Liver (tissue), 3 donors: Measurements from ENCODE around the gene NUP50.

ENCODE experiments used
- EGR1 ChIP-seq, 2 donors: IDR thresholded peaks; 2 replicates each; pipeline ENCODE4 v1.6.1; 2016 to 2018; ENCODE audit warnings: antibody characterized with exemption in 2 of 2, low read depth in 2 of 2
- FOXA1 ChIP-seq: IDR thresholded peaks from 2 replicates; pipeline ENCODE4 v1.6.1; 2016; ENCODE audit warnings: antibody characterized with exemption
- FOXA2 ChIP-seq: IDR thresholded peaks from 2 replicates; pipeline ENCODE4 v1.6.1; 2016; ENCODE audit warnings: antibody characterized with exemption
- HNF4A ChIP-seq, 2 donors: conservative IDR thresholded peaks; 2 replicates each; pipeline ENCODE4 v1.6.1; 2016; ENCODE audit warnings: antibody characterized with exemption in 2 of 2, mild to moderate bottlenecking in 2 of 2
- RAD21 ChIP-seq, 2 donors: IDR thresholded peaks; 2 replicates each; pipeline ENCODE4 v1.6.1; 2016; ENCODE audit warnings: antibody characterized with exemption in 2 of 2, mild to moderate bottlenecking in 2 of 2
- RXRA ChIP-seq, 2 donors: IDR thresholded peaks; 2 replicates each; pipeline ENCODE4 v1.6.1; 2017 to 2018; ENCODE audit warnings: antibody characterized with exemption in 2 of 2, mild to moderate bottlenecking in 1 of 2
- SP1 ChIP-seq: IDR thresholded peaks from 2 replicates; pipeline ENCODE4 v1.6.1; 2018; ENCODE audit warnings: antibody characterized with exemption, mild to moderate bottlenecking
- TAF1 ChIP-seq: conservative IDR thresholded peaks from 2 replicates; pipeline ENCODE4 v1.6.1; 2016; ENCODE audit warnings: antibody characterized with exemption, mild to moderate bottlenecking
- YY1 ChIP-seq: IDR thresholded peaks from 2 replicates; pipeline ENCODE4 v1.6.1; 2016; ENCODE audit warnings: antibody characterized with exemption, mild to moderate bottlenecking
- TF ChIP-seq, protein P1 (sequence below): fragments of 150-350 bp; IDR thresholded peaks from 2 replicates; pipeline ENCODE4 v1.5.1; 2017; ENCODE audit warnings: improper control_type of control experiment, low read depth, low read length; ENCODE audit not compliant: missing input control
- TF ChIP-seq, protein P2 (sequence below): IDR thresholded peaks from 2 replicates; pipeline ENCODE4 v1.6.1; 2016; ENCODE audit warnings: antibody characterized with exemption
- TF ChIP-seq, protein P3 (sequence below): IDR thresholded peaks from 2 replicates; pipeline ENCODE4 v1.6.1; 2016; ENCODE audit warnings: antibody characterized with exemption
- TF ChIP-seq, protein P4 (sequence below): IDR thresholded peaks from 2 replicates; pipeline ENCODE4 v1.6.1; 2016; ENCODE audit warnings: antibody characterized with exemption
- TF ChIP-seq, protein P5 (sequence below): IDR thresholded peaks from 2 replicates; pipeline ENCODE4 v1.6.1; 2016; ENCODE audit warnings: antibody characterized with exemption, mild to moderate bottlenecking
- donor health status: healthy.
- donor health status: healthy.

DNA sequence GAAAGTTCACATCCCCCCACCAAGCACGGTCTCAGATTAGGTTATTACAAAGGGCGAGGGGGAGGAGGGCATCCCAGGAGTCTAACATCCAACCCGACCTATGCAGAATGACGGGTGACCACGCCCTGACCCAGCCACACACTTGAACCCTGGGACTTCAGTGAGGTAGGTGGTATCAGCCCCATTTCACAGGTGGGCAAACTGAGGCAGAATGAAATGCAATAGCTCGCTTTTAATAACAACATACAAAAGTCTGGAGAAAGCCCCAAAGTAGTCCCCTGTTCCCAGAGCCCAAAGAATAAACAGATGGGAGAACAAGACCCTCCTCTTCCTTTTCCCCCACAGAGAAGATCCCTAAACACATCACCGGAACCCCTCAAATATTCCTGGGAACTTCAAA, 31.9 kb downstream of the NUP50 start:
- TF ChIP-seq YY1 = no peak
- TF ChIP-seq, protein P1, sequence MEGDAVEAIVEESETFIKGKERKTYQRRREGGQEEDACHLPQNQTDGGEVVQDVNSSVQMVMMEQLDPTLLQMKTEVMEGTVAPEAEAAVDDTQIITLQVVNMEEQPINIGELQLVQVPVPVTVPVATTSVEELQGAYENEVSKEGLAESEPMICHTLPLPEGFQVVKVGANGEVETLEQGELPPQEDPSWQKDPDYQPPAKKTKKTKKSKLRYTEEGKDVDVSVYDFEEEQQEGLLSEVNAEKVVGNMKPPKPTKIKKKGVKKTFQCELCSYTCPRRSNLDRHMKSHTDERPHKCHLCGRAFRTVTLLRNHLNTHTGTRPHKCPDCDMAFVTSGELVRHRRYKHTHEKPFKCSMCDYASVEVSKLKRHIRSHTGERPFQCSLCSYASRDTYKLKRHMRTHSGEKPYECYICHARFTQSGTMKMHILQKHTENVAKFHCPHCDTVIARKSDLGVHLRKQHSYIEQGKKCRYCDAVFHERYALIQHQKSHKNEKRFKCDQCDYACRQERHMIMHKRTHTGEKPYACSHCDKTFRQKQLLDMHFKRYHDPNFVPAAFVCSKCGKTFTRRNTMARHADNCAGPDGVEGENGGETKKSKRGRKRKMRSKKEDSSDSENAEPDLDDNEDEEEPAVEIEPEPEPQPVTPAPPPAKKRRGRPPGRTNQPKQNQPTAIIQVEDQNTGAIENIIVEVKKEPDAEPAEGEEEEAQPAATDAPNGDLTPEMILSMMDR = no peak
- TF ChIP-seq, protein P2, sequence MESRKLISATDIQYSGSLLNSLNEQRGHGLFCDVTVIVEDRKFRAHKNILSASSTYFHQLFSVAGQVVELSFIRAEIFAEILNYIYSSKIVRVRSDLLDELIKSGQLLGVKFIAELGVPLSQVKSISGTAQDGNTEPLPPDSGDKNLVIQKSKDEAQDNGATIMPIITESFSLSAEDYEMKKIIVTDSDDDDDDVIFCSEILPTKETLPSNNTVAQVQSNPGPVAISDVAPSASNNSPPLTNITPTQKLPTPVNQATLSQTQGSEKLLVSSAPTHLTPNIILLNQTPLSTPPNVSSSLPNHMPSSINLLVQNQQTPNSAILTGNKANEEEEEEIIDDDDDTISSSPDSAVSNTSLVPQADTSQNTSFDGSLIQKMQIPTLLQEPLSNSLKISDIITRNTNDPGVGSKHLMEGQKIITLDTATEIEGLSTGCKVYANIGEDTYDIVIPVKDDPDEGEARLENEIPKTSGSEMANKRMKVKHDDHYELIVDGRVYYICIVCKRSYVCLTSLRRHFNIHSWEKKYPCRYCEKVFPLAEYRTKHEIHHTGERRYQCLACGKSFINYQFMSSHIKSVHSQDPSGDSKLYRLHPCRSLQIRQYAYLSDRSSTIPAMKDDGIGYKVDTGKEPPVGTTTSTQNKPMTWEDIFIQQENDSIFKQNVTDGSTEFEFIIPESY = no peak
- TF ChIP-seq, protein P3, sequence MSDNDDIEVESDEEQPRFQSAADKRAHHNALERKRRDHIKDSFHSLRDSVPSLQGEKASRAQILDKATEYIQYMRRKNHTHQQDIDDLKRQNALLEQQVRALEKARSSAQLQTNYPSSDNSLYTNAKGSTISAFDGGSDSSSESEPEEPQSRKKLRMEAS = no peak
- TF ChIP-seq, protein P4, sequence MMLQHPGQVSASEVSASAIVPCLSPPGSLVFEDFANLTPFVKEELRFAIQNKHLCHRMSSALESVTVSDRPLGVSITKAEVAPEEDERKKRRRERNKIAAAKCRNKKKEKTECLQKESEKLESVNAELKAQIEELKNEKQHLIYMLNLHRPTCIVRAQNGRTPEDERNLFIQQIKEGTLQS = no peak
- TF ChIP-seq TAF1 = no peak
- no peak for TF ChIP-seq SP1
- TF ChIP-seq, protein P5, sequence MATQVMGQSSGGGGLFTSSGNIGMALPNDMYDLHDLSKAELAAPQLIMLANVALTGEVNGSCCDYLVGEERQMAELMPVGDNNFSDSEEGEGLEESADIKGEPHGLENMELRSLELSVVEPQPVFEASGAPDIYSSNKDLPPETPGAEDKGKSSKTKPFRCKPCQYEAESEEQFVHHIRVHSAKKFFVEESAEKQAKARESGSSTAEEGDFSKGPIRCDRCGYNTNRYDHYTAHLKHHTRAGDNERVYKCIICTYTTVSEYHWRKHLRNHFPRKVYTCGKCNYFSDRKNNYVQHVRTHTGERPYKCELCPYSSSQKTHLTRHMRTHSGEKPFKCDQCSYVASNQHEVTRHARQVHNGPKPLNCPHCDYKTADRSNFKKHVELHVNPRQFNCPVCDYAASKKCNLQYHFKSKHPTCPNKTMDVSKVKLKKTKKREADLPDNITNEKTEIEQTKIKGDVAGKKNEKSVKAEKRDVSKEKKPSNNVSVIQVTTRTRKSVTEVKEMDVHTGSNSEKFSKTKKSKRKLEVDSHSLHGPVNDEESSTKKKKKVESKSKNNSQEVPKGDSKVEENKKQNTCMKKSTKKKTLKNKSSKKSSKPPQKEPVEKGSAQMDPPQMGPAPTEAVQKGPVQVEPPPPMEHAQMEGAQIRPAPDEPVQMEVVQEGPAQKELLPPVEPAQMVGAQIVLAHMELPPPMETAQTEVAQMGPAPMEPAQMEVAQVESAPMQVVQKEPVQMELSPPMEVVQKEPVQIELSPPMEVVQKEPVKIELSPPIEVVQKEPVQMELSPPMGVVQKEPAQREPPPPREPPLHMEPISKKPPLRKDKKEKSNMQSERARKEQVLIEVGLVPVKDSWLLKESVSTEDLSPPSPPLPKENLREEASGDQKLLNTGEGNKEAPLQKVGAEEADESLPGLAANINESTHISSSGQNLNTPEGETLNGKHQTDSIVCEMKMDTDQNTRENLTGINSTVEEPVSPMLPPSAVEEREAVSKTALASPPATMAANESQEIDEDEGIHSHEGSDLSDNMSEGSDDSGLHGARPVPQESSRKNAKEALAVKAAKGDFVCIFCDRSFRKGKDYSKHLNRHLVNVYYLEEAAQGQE = no peak
- TF ChIP-seq RXRA (IDR thresholded peaks at IDR 0.05) = no peak
- no peak for TF ChIP-seq FOXA2
- TF ChIP-seq RAD21 (IDR thresholded peaks at IDR 0.05) = no peak
- no peak for TF ChIP-seq FOXA1
- no peak for TF ChIP-seq HNF4A (conservative IDR thresholded peaks at IDR 0.05)
- TF ChIP-seq EGR1 (IDR thresholded peaks at IDR 0.05; ENCODE audit: low read depth in 2 of 2) = no peak
